ENCODE measurements around the gene ADAMTS14.

ADAMTS14 gene

DNA sequence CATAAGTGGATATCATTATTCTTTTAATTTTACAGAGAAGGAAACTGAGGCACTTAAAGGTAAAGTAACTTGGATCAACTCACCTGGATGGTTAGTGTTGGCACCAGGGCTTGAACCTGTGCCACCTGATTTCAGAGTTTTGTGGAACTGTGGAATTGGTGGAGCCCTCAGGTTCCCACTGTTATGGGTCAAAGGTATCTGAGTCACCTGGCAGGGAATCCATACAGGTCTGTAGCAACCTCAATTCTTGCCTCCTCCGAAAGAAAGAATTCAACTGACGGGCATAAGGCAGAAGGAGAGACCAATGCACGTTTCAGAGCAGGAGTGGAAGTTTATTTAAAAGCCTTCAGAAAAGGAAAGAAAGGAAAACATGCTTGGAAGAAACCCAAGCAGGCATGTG, 25.2 kb upstream of the ADAMTS14 start:
- TF ChIP-seq ZFX (IDR thresholded peaks at IDR 0.05; ENCODE audit: borderline replicate concordance): no peak
- TF ChIP-seq, protein P1, sequence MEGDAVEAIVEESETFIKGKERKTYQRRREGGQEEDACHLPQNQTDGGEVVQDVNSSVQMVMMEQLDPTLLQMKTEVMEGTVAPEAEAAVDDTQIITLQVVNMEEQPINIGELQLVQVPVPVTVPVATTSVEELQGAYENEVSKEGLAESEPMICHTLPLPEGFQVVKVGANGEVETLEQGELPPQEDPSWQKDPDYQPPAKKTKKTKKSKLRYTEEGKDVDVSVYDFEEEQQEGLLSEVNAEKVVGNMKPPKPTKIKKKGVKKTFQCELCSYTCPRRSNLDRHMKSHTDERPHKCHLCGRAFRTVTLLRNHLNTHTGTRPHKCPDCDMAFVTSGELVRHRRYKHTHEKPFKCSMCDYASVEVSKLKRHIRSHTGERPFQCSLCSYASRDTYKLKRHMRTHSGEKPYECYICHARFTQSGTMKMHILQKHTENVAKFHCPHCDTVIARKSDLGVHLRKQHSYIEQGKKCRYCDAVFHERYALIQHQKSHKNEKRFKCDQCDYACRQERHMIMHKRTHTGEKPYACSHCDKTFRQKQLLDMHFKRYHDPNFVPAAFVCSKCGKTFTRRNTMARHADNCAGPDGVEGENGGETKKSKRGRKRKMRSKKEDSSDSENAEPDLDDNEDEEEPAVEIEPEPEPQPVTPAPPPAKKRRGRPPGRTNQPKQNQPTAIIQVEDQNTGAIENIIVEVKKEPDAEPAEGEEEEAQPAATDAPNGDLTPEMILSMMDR (IDR thresholded peaks at IDR 0.05): no peak

DNA sequence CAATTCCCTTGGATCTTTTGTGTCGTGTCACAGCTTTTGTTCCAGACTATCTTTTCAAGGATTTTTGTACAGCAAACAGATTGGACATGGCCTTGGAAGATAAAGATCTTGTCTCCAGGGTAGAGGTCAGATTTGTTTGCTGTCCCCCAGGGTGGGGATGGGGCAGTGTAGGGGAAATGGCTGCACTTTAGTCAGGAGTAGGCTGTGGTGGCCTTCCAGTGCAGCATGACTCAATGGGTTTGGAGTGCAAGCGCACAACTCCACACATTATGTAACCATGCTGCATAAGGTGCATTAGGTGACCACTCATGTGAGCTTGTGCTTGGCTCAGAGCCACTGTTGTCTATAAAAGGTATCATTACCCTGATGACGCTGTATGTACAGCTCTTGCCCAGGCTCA, 23.9 kb upstream of the ADAMTS14 start:
- H3K27ac ChIP-seq: no peak overlapping the region
- TF ChIP-seq ZFX (IDR thresholded peaks at IDR 0.05; ENCODE audit: borderline replicate concordance): no peak
- TF ChIP-seq, protein P1 (IDR thresholded peaks at IDR 0.05): no peak

More for the DNA sequence above, 25.2 kb upstream of the ADAMTS14 start:
- no peak overlapping the region for H3K27ac ChIP-seq

DNA sequence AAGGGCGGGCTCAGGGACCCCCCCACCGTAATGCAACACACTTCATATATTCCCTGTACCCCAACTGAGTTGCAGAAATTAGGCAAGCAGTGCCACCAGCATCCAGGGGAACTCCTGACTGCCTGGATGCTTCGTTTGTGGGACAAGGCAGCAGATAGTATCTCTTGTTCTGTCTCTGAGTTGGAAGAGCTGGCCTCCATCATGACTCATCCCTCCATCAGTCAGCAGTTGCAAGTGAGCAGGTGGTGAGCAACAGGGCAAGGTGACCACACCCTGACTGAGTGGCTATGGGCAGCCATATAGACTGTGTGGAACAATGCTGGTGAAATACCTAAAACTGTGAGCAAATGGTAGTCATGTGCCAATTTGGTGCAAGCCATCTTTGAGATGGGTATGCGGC, 22.8 kb upstream of the ADAMTS14 start:
- no peak overlapping the region for H3K27ac ChIP-seq
- TF ChIP-seq, protein P1 (IDR thresholded peaks at IDR 0.05): no peak
- no peak for TF ChIP-seq ZFX (IDR thresholded peaks at IDR 0.05; ENCODE audit: borderline replicate concordance)

DNA sequence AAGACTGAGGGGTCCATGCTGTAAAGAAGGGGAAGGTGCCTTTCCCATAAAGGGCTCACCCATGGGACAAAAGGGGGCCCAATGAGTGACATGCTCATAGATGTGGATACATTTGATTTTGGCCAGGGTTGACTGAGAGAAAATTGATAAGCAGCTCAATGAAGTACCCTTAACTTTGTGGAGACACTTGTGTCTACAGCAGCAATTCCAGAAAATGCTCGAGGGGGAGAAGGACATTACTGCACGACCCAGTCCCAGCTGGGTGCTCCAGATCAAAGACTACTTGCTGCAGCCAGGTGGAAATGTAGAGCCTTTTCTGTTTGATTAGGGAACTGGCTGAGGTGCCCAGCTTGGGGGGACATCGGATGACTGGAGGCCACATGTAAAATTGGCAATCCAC, 22.2 kb upstream of the ADAMTS14 start:
- TF ChIP-seq, protein P1 (IDR thresholded peaks at IDR 0.05): no peak
- TF ChIP-seq ZFX (IDR thresholded peaks at IDR 0.05; ENCODE audit: borderline replicate concordance): no peak
- H3K27ac ChIP-seq: no peak overlapping the region

DNA sequence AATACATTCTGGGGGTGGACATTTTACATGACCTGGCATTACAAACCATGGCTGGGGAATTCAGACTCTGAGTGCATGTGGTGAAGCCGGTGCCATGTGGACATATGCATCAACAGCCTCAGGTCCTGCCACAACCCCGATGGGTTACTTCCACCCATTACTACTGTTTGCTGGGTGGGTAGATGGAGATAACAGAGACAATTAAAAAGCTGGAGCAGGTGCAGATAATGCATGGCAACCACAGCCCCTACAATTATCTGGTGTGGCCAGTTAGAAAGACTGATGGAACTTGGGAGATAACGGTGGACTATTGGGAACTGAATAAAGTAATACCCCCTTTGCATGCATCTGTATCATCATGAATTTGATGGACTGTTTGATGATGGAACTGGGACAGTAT, 21.6 kb upstream of the ADAMTS14 start:
- no peak for TF ChIP-seq ZFX (IDR thresholded peaks at IDR 0.05; ENCODE audit: borderline replicate concordance)
- TF ChIP-seq, protein P1 (IDR thresholded peaks at IDR 0.05): no peak

DNA sequence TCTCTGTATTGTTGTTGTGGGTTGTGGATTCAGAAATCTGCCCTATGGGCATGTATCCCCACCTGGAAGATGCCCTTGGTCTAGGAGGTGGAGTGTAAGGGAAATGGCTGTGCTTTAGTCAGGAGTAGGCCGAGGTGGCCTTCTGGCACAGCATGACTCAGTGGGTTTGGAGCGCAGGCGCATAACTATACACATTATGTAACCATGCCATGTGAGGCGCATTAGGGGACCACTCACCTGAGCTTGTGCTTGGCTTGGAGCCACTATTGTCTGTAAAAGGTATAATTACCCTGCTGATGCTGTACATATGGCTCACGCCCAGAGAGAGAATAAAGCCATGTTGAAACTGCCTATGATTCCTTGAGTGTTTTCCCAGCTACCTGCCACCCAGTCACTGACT, 20.6 kb upstream of the ADAMTS14 start:
- no peak for TF ChIP-seq ZFX (IDR thresholded peaks at IDR 0.05; ENCODE audit: borderline replicate concordance)
- TF ChIP-seq, protein P1 (IDR thresholded peaks at IDR 0.05): no peak
- H3K27ac ChIP-seq: no peak overlapping the region

More for the DNA sequence above, 21.6 kb upstream of the ADAMTS14 start:
- H3K27ac ChIP-seq: no peak overlapping the region

DNA sequence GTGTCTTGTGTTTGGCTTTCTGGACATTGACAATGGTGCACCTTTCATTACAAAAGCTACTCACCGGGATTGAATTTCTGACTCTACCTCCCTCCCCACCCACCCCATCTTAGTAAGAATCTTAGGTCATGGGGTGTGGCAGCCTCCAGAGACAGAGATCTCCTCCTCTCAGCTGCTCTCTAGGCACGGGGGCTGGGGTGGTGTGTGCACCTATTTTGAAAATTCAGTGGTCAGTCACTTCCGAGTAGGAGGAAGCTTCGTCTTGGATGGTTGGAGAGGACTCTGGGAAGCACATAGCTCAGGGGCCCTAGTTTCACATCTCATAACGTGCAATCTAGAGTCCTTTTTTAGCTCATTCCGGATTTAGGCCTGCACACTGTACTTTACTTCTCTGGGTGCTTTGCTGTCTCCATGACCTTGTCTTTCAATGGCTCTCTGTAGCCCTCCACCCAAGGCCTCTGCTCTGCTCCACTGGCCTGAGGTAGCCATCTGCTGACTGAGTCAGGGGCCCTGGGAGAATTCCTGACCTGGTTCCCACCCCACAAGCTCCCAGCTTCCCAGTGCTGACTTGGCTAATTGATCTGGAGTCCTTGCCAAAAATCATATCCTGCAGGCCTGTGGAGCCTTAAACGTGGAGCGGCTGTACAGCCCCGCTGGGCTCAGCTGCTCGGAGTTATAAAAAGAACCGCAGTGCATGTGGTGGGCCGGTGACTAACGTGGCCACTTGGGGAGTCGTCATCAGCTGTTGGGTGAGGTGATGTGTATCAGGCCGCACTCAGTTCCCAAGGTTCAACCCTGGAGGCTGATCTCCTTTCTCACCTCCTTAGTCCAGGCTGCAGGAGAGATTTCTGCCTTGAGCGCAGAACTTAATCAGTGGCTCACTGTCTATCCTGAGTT, 19.3 kb upstream of the ADAMTS14 start:
- TF ChIP-seq, protein P1 (IDR thresholded peaks at IDR 0.05): no peak
- no peak for TF ChIP-seq ZFX (IDR thresholded peaks at IDR 0.05; ENCODE audit: borderline replicate concordance)

More for the DNA sequence above, 19.3 kb upstream of the ADAMTS14 start:
- H3K27ac ChIP-seq: no peak overlapping the region

All from 22Rv1 (cell line).